Stimulated activated naive CD4-positive, alpha-beta T cell (primary cell): Measurements from ENCODE around the gene NCDN.

ENCODE experiments used
- DNase-seq, 6 experiments: peaks; one replicate each; lab custom pipeline; 2025; lab: John Stamatoyannopoulos, UW

NCDN gene

DNA sequence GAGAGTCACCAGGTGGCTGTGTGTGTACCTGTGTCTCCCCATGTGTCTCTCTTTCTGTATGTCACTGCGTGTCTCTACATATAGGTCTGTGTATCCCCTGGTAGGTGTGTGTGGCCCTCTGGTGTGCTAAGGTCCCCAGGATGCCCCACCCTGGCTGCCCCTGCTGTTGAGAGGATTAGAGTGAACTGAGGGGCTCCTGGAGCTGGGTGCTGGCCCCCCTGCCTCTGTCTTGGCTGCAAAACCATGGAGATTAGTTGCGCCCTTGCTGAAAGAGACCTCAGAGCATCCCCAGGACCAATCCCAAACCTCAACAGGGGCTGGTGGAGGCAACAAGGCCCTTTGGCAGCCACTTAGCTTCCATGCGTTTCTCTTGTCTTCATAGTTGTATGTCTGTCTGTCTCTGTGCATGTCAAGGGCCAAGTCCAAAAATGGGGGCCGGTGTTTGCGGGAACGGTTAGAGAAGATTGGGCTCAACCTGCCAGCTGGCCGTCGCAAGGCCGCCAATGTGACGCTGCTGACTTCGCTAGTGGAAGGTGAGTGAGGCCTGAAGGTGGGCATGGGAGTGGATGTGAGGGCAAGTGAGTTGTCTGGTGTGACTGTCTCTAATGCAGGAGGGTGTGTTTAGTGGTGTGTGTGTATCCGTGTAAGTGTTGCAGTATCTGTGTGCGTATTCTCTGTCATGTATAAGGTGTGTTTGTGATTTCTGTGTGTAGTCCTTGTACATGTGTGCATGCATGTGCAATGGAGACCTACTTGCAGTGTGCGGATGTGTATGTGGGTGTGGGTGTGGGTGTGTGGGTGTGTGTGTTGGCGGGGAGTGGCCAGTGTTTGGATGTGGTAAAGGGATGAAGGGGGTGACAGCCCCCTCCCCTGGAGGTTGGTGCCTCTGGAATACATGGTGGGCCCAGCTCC, 32.2 kb downstream of the NCDN start:
- no peak for DNase-seq

DNA sequence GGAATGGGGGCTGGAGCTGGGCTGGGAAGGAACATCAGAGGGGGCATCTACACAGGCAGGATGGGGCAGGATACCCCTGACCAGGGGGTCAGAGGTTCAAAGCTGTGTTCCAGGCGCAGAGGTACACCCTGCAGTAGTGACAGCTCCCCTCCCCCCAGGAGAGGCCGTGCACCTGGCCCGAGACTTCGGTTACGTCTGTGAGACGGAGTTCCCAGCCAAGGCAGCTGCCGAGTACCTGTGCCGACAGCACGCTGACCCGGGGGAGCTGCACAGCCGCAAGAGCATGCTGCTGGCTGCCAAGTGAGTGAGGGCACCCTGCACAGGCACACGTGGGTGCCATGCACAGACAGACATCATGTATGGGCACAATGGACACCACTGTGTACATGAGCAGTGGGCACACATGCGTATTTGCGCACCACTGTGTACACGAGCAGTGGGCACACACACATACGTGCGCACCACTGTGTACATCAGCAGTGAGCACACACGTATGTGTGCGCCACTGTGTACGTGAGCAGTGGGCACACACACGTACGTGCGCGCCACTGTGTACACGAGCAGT, 33.0 kb downstream of the NCDN start:
- no peak for DNase-seq

DNA sequence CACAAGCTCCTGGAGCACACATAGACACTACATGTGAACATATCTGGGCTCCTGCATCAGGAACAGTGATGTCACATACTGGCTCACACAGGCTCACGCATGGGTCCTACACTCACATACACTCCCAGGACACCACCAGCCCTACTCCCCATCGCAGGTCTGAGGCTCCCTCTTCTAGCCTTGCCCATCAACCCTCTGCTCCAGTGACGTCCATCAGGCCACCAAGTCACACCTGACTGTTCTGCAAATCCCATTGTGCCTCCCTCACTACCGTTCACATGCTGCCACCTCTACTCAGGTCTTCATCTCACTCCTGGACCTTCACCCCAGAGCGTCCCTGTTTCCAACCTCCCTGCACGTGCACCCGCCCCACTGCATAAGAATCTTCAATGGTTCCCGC, 33.6 kb downstream of the NCDN start:
- no peak for DNase-seq

DNA sequence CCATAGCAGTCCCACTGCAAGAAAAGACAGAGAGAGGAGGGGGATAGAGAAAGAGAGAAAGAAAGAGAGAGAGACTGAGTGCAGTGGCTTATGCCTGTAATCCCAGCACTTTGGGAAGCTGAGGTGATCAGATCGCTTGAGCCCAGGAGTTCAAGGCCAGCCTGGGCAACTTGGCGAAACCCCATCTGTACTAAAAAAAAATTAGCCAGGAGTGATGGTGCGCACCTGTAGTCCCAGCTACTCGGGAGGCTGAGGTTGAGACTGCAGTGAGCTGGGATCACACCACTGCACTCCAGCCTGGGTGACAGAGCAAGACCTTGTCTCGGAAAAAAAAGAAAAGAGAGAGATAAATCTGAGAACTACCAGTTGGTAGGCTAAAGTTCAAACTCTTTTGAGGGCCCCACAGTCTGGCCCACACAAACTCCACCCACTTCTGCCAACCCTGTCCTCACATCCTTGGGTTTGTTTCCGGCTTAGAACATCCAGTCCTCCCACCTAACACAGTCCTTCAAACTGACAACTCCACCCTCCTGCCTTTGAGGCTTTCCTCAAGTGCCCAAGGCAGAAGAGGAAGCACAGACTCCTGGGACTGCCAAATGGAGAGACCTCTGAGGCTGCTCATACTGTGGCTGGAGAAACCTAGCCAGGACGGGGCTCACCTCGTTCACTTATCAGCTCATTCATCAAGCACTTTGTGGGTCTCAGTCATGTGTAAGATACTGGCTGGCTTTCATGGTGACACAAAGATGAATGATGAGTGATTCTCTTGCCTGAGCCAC, 35.6 kb downstream of the NCDN start:
- no peak for DNase-seq

DNA sequence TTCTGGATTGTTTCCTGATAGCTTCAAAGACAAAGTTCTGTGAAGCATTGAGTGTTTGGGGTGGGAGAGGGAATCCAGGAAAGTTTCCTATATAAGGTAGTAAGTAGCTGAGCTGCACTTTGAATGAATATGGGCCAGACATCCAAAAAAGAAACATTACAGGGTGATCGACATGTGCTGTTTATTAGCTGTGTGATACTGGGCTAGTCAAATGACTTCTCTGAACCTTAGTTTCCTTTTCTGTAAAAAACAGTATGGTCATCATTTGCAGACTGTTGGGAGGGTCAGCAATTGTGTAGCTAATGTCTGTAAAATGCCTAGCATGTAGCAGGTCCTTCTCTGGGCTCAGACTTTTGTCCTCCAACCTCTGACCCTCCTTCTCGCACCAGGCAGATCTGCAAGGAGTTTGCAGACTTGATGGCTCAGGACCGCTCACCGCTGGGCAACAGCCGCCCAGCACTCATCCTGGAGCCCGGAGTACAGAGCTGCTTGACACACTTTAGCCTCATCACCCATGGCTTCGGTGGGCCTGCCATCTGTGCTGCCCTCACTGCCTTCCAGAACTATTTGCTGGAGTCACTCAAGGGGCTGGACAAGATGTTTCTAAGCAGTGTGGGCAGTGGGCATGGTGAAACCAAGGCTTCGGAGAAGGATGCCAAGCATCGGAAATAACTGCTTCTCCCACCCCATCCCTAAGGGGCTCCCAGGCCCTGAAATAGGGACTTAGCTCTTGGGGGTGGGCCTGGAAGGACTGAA, 36.6 kb downstream of the NCDN start:
- no peak for DNase-seq

DNA sequence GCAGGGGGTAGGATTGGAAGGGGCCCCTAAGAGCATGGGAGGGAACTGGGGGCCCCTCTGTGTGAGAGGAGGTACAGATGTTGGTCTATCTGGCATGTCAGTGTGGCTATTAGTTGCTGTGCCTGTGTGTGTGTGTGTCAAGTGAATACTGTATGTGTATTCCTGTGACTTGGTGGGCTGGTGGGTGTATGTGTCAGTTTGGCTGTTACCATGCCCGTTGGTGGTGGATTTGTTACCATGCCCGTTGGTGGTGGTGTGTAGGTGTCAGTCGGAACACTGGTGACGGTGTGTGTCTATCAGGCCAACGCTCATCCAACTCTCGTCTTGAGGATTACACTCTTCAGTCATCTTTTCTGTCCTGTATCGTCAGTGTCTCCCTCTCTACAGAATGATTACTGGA, 38.1 kb downstream of the NCDN start:
- DNase-seq: no peak

DNA sequence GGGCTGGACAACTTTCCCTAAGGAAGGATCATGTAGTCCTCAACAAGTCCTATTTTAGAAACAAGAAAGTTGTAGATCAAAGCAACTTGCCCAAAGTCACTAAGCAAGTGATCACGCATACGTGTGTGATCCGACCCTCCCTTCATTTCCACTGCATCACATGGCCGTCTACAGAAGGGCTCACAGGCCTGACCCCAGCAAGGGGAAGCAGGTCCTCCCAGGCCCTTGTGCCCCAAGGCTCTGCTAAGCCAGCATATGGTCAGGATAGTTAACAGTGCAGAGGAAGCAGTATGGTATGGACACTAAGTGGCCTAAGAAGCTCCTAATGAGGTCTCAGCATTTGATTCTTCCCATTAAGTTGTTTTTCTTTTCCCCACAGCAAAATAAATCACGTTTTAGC, 40.3 kb downstream of the NCDN start:
- DNase-seq: no peak

DNA sequence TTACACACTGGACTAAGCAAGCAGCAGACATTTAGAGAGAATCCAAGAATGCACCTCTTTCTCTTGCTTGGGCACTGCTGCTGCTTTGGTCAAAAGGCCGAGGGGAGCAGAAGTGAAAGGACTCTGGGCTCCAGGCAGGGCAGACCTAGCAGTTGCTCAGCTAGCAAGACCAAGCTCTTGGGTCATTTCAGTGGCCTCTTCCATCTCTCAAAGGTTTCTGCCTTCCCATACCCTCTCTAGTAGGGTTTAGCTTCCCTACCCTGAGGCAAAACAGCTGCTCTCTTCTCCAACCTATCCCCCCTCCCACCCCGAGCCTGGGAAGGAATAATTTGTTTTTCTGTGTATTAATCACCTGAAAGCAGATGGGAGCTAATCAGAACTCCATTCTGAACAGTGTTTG, 41.3 kb downstream of the NCDN start:
- DNase-seq: no peak

DNA sequence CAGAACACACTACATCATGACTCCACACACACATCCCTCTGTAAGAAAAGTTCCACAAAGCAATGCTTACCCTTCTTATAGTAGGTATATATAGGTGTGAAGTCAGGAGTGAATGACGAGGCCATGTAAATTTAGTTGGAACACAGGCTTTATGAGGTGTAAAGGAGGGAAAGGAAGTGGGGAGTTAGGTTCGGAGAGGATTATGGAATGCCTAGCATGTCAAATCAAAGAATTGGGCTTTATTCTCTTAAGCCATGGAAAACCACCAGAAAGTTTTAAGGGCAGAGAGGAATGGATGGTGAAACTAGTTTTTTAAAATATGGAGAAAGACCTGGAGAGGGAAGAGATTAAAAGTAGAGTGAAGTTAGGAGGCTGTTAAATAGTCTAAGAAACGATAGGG, 41.8 kb downstream of the NCDN start:
- no peak for DNase-seq

DNA sequence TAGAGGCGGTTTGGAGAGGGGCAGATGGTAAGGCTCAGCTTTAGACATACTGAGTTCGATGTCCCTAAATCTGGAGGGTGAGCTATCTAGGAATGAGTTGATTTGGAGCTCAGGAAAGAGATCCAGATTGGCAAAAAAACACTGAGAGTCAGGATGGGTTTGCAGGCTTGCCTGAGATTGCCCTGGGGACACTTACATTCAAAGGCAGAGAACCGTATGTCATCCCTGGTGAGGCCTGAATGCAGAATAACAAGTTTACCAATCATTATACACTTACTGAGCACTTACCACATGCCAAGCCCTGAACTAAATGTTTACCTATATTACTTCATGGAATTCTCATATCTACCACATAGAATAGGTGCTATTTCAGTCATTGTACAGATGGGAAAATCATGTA, 43.0 kb downstream of the NCDN start:
- no peak for DNase-seq

DNA sequence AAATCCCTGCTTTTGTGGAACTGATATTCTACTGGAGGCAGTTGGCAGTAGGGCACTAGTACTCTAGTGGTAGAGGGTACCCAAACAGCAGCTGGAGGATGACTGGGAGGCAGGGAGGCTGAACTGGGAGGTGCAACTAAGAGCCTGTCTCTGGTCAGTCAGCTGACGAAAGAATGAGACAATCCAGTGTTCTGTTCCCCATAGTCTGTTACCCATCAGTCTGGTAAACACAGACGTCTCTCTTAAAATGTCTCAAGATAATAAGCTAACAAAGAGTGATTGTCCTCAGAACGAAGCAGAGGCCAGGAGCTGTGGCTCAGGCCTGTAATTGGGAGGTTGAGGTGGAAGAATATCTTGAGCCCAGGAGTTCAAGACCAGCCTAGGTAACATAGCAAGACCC, 45.9 kb downstream of the NCDN start:
- no peak for DNase-seq

DNA sequence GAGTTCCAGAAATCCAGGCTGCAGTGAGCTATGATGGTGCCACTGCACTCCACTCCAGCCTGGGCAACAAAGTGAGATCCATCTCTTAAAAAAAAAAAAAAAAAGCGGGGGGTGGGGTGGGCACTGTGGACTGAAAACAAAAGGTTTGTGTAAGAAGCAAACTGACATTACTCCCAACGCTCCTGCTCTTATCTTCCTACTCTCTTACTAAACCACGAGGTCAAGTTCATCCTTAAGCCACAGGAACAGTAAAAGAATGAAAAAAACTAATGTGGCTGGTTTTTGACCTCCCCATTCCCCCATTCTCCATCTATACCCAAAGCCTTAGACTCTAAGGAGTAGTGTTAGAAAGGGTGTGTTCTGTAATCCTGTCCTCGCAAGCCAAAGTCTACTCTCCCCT, 46.3 kb downstream of the NCDN start:
- DNase-seq: no peak

DNA sequence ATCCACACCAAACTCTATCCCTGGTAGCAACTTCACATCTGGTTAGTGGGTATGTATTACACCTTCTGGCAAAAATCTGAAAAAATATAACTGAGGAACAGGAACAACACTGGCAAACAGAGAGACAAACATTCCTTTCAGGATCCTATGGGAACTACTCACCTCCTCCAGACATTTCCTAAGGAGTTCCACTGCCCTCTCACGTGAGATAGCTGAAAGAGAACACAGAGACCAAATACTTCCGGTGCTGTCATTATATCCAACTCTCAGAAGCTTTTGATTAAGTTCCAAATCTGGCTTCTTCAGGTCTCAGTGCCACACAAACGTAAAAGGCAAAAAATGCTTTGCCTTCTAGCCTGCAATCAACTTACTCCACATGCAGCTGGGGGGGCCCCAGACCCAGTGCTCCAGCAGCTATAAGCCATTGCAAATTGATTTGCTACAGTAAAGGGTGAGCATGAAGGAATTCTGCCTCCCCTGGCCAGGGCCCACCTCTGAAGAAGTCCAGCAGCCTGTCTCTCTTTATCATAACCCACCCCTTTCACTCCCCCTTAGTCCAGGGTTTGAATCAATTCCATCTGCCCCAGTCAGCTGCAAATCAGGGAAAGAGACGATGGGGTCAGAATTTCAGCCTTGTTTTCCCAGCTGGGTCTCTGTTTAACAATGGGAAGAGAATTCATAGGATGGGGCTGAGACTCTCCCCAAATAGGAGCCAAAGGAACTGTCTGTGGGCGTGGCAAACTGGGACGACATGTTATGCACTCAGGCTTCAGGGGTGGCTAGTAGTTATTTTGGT, 47.7 kb downstream of the NCDN start:
- no peak for DNase-seq

DNA sequence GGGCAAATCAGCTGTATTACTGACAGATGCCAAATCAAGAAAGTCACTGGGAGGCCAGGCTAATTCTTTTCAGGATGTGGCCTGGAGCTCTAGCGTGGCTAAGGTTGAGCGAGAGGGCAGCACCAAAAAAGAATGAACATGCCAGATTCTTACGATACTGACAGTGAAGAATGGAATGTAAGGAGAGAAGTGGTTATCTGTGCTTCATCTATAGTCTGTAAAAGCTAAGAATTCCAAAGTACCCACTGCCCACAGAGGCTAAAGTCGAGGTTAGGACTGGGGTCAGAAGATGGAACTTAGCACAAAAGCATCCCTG, 48.2 kb downstream of the NCDN start:
- DNase-seq: no peak

DNA sequence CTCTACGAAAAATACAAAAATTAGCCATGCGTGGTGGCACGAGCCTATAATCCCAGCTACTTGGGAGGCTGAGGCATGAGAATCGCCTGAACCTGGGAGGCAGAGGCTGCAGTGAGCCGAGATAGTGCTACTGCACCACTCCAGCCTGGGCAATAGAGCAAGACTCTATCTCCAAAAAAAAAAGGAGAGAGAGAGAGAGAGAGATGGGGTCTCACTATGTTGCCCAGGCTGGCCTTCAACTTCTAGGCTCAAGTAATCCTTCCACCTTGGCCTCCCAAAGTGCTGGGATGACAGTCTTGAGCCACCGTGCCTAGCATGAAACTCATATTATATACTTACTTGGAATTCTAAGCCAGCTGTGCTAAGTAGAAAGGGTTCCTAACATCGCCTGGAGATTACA, 54.1 kb downstream of the NCDN start:
- no peak for DNase-seq

DNA sequence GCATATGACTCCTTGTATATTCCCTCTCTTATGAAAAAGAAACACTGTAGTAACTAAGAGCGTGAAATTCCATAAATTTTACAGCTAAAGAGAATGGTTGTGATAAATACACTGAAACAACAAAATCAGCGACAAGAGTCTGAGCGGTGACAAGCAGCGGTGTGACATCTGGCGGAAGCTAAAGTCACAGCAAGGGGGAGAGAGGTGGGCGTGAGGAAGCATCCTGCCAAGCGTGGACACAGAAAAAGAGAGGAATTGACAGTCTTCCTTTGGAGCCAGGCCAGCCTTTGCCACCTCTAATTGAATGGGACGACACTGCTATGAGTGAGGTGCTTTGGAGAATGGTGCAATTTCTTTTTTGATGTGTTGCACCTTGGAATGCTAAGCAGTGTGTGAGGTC, 57.8 kb downstream of the NCDN start:
- no peak for DNase-seq
